OCI-LY1 (cell line): ENCODE results near the gene VMAC.

Experiments
- H2AFZ ChIP-seq: fragments of 200-600 bp; sonication (generic), shearing (Covaris generic); 2 replicates; pipeline ENCODE4 v1.6.0; 2014; ENCODE audit warnings: antibody characterized with exemption, mild to moderate bottlenecking, low read length
- H3F3A ChIP-seq: fragments of 200-600 bp; sonication (generic), shearing (Covaris generic); 2 replicates; pipeline ENCODE4 v1.6.0; 2014; ENCODE audit warnings: mild to moderate bottlenecking, antibody characterized with exemption, low read length, moderate library complexity; ENCODE audit not compliant: insufficient read depth
- H3K27ac ChIP-seq: fragments of 200-600 bp; sonication (generic); 2 replicates; pipeline ENCODE4 v1.5.1; 2014; ENCODE audit warnings: low read length, mixed run types, mild to moderate bottlenecking, low read depth; ENCODE audit not compliant: poor library complexity, severe bottlenecking
- H3K27me3 ChIP-seq: fragments of 200-600 bp; sonication (generic); 2 replicates; pipeline ENCODE4 v1.6.0; 2014; ENCODE audit warnings: antibody characterized with exemption, mild to moderate bottlenecking, low read length, moderate library complexity; ENCODE audit not compliant: insufficient read depth
- H3K36me3 ChIP-seq: fragments of 200-600 bp; sonication (generic); 2 replicates; pipeline ENCODE4 v1.6.1; 2014; ENCODE audit warnings: mild to moderate bottlenecking, antibody characterized with exemption, low read length, moderate library complexity, mixed read lengths; ENCODE audit not compliant: insufficient read depth
- H3K4me1 ChIP-seq: fragments of 200-600 bp; sonication (generic); 2 replicates; pipeline ENCODE4 v1.5.1; 2014; ENCODE audit warnings: mild to moderate bottlenecking, low read length, moderate library complexity; ENCODE audit not compliant: insufficient read depth, severe bottlenecking
- H3K4me2 ChIP-seq: fragments of 200-600 bp; sonication (generic), shearing (Covaris generic); 2 replicates; pipeline ENCODE4 v1.6.1; 2014; ENCODE audit warnings: low read length
- H3K4me3 ChIP-seq: fragments of 200-600 bp; sonication (generic); 2 replicates; pipeline ENCODE4 v1.5.1; 2014; ENCODE audit warnings: low read length, low read depth, mild to moderate bottlenecking, mixed read lengths; ENCODE audit not compliant: poor library complexity, severe bottlenecking
- H3K79me2 ChIP-seq: fragments of 200-600 bp; shearing (Covaris generic); 2 replicates; pipeline ENCODE4 v1.6.1; 2016; ENCODE audit warnings: mixed run types, low read length, mixed read lengths; ENCODE audit not compliant: insufficient read depth
- H3K9ac ChIP-seq: fragments of 200-600 bp; sonication (generic), shearing (Covaris generic); 2 replicates; pipeline ENCODE4 v1.6.1; 2014; ENCODE audit warnings: mild to moderate bottlenecking, low read length, mixed read lengths
- H3K9me2 ChIP-seq: fragments of 200-600 bp; sonication (generic), shearing (Covaris generic); 2 replicates; pipeline ENCODE4 v1.6.1; 2014; ENCODE audit warnings: low read depth, mild to moderate bottlenecking, low read length, mixed read lengths
- H3K9me3 ChIP-seq: fragments of 200-600 bp; shearing (Covaris generic); 2 replicates; pipeline ENCODE4 v1.6.1; 2014; ENCODE audit warnings: low read length, mixed read lengths
- H4K20me1 ChIP-seq: fragments of 200-600 bp; sonication (generic), shearing (Covaris generic); 2 replicates; pipeline ENCODE4 v1.6.0; 2016; ENCODE audit warnings: mild to moderate bottlenecking, low read length; ENCODE audit not compliant: insufficient read depth
- EZH2 ChIP-seq: fragments of 200-600 bp; sonication (generic), shearing (Covaris generic); IDR thresholded peaks from 2 replicates; pipeline ENCODE4 v1.8.0; 2017; ENCODE audit warnings: borderline replicate concordance, mixed run types, mild to moderate bottlenecking, antibody characterized with exemption, low read length, moderate library complexity, mixed read lengths
- TF ChIP-seq, protein P1 (sequence below): fragments of 200-600 bp; sonication (generic), shearing (Covaris generic); IDR thresholded peaks from 2 replicates; pipeline ENCODE4 v1.5.1; 2017; ENCODE audit warnings: mild to moderate bottlenecking, antibody characterized with exemption, low read length, moderate library complexity, mixed read lengths

Gene VMAC

DNA sequence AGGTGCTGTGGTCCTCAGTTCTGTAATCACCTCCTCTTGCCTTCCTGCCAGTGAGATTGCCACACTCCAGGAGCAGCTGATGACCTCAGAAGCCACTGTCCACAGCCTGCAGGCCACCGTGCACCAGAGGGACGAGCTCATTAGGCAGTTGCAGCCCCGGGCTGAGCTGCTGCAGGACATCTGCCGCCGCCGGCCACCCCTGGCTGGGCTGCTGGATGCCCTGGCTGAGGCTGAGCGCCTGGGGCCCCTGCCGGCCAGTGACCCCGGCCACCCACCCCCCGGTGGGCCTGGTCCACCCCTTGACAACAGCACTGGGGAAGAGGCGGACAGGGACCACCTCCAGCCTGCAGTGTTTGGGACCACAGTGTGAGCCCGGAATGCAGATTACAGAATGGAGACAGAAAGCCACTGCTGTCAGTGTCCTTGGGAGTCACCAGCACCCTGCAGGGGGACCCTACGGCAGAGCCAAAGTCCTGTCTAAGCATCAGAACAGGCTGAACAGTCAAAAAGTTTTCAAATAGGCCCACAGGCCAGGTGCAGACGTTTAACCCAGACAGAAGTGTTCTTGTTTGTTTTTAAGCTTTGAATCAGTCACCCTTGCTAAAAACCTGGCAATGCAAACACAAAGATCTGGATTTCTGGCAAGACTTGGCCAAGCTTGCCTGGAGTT is 4.2 kb downstream of the VMAC start:
- H3F3A ChIP-seq: no peaks in the 10 kb centered on the region
- H3K36me3 ChIP-seq: peaks cover 9% of the 10 kb centered on the region; the same call in 1 of the 2 replicates
- H3K27ac ChIP-seq: no peak overlapping the region
- H3K9me3 ChIP-seq: no peaks in the 10 kb centered on the region
- no peak overlapping the region for H3K4me3 ChIP-seq
- no peak overlapping the region for H3K9ac ChIP-seq
- no peaks in the 10 kb centered on the region for H3K9me2 ChIP-seq
- no peaks in the 10 kb centered on the region for H4K20me1 ChIP-seq
- TF ChIP-seq, protein P1, sequence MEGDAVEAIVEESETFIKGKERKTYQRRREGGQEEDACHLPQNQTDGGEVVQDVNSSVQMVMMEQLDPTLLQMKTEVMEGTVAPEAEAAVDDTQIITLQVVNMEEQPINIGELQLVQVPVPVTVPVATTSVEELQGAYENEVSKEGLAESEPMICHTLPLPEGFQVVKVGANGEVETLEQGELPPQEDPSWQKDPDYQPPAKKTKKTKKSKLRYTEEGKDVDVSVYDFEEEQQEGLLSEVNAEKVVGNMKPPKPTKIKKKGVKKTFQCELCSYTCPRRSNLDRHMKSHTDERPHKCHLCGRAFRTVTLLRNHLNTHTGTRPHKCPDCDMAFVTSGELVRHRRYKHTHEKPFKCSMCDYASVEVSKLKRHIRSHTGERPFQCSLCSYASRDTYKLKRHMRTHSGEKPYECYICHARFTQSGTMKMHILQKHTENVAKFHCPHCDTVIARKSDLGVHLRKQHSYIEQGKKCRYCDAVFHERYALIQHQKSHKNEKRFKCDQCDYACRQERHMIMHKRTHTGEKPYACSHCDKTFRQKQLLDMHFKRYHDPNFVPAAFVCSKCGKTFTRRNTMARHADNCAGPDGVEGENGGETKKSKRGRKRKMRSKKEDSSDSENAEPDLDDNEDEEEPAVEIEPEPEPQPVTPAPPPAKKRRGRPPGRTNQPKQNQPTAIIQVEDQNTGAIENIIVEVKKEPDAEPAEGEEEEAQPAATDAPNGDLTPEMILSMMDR: no peak
- no peak for TF ChIP-seq EZH2
- H3K79me2 ChIP-seq: no peaks in the 10 kb centered on the region
- no peaks in the 10 kb centered on the region for H3K27me3 ChIP-seq
- no peak overlapping the region for H3K4me2 ChIP-seq
- peaks cover 7% of the 10 kb centered on the region for H3K4me1 ChIP-seq
- no peak overlapping the region for H2AFZ ChIP-seq

DNA sequence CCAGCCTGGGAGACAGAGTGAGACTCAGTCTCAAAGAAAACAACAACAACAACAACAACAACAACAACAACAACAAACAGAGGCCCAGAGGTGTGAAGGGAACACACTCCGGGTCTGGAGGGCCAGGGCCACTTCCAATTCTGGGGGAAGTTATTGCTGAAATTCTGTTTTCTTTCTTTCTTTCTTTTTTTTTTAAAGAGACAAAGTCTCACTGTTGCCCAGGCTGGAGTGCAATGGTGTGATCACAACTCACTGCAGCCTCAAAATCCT is 5.9 kb downstream of the VMAC start:
- no peaks in the 10 kb centered on the region for H3F3A ChIP-seq
- TF ChIP-seq, protein P1: no peak
- TF ChIP-seq EZH2: no peak

DNA sequence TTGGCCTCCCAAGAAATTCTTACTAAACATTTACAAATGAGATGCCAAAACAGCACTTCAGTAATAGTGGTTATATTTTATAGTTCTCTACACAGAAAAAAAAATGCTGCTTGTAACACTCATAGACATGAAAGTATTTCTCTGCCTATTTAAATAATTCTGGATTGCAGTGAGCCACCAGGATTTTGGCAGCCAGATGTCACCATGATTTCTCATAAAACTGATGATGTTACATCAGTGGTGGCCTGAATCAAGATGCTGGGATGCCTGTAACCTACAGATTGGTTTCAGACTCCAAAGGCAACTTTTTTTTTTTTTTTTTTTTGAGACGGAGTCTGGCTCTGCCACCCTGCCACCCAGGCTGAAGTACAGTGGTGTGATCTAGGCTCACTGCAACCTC is 6.7 kb downstream of the VMAC start:
- no peaks in the 10 kb centered on the region for H3F3A ChIP-seq
- H3K79me2 ChIP-seq: no peaks in the 10 kb centered on the region
- H3K36me3 ChIP-seq: peaks cover 18% of the 10 kb centered on the region
- H3K4me2 ChIP-seq: no peak overlapping the region
- H4K20me1 ChIP-seq: no peaks in the 10 kb centered on the region
- H3K9ac ChIP-seq: no peak overlapping the region
- H3K9me3 ChIP-seq: no peaks in the 10 kb centered on the region
- H3K4me3 ChIP-seq: no peak overlapping the region
- H3K27me3 ChIP-seq: no peaks in the 10 kb centered on the region
- H2AFZ ChIP-seq: no peak overlapping the region
- H3K4me1 ChIP-seq: no peaks in the 10 kb centered on the region
- no peak overlapping the region for H3K27ac ChIP-seq
- H3K9me2 ChIP-seq: no peaks in the 10 kb centered on the region
- TF ChIP-seq, protein P1: no peak
- TF ChIP-seq EZH2: no peak

More for the DNA sequence above, 5.9 kb downstream of the VMAC start:
- H3K4me3 ChIP-seq: no peak overlapping the region
- H3K9ac ChIP-seq: no peak overlapping the region
- H3K9me3 ChIP-seq: no peaks in the 10 kb centered on the region
- H3K4me1 ChIP-seq: peaks cover 1% of the 10 kb centered on the region
- H2AFZ ChIP-seq: no peak overlapping the region
- peaks cover 10% of the 10 kb centered on the region; the same call in 1 of the 2 replicates for H3K36me3 ChIP-seq
- H3K9me2 ChIP-seq: no peaks in the 10 kb centered on the region
- H3K27me3 ChIP-seq: no peaks in the 10 kb centered on the region
- H3K27ac ChIP-seq: no peak overlapping the region
- H4K20me1 ChIP-seq: no peaks in the 10 kb centered on the region
- H3K4me2 ChIP-seq: no peak overlapping the region
- no peaks in the 10 kb centered on the region for H3K79me2 ChIP-seq
